MM.1S (cell line): ENCODE data around the gene PCDHGB2.
"Not testable (repeated sequence)": the region's sequence is repeated elsewhere in the genome, so short reads cannot be mapped to it uniquely, and the experiment has no call there.

Experiments used
- DNase-seq: peaks from one replicate; pipeline ENCODE4 v3.0.0-alpha.2; 2015
- H2AFZ ChIP-seq: fragments of 300-600 bp; sonication (generic); 2 replicates; pipeline ENCODE4 v1.6.0; 2016; ENCODE audit warnings: antibody characterized with exemption, low read length
- H3F3A ChIP-seq: fragments of 300-600 bp; sonication (generic); 2 replicates; pipeline ENCODE4 v1.6.1; 2016; ENCODE audit warnings: mild to moderate bottlenecking, antibody characterized with exemption, low read length, moderate library complexity, mixed read lengths; ENCODE audit not compliant: insufficient read depth
- H3K27ac ChIP-seq: fragments of 300-600 bp; sonication (generic); 2 replicates; pipeline ENCODE4 v1.5.1; 2016; ENCODE audit warnings: mild to moderate bottlenecking, low read length
- H3K27me3 ChIP-seq: fragments of 300-600 bp; sonication (generic); replicated peaks from 2 replicates; pipeline ENCODE4 v1.6.0; 2016; ENCODE audit warnings: low read length; ENCODE audit not compliant: insufficient read depth
- H3K36me3 ChIP-seq: fragments of 300-600 bp; sonication (generic); replicated peaks from 2 replicates; pipeline ENCODE4 v1.6.1; 2016; ENCODE audit warnings: mild to moderate bottlenecking, low read length, mixed read lengths; ENCODE audit not compliant: insufficient read depth
- H3K4me1 ChIP-seq: fragments of 300-600 bp; sonication (generic); 2 replicates; pipeline ENCODE4 v1.6.1; 2016; ENCODE audit warnings: low read length, mixed read lengths
- H3K4me2 ChIP-seq: fragments of 300-600 bp; sonication (generic); 2 replicates; pipeline ENCODE4 v1.6.0; 2016; ENCODE audit warnings: low read depth, low read length
- H3K4me3 ChIP-seq: fragments of 300-600 bp; sonication (generic); 2 replicates; pipeline ENCODE4 v1.5.1; 2016; ENCODE audit warnings: low read length, mixed read lengths
- H3K79me2 ChIP-seq: fragments of 300-600 bp; sonication (generic); 2 replicates; pipeline ENCODE4 v1.6.1; 2016; ENCODE audit warnings: mixed run types, low read length, mixed read lengths
- H3K9ac ChIP-seq: fragments of 300-600 bp; sonication (generic); 2 replicates; pipeline ENCODE4 v1.6.1; 2016; ENCODE audit warnings: low read length, mixed read lengths
- H3K9me2 ChIP-seq: fragments of 300-600 bp; sonication (generic); replicated peaks from 2 replicates; pipeline ENCODE4 v1.6.1; 2016; ENCODE audit warnings: mild to moderate bottlenecking, low read length, mixed read lengths; ENCODE audit not compliant: insufficient read depth
- H3K9me3 ChIP-seq: fragments of 300-600 bp; sonication (generic); replicated peaks from 2 replicates; pipeline ENCODE4 v1.6.1; 2016; ENCODE audit warnings: mild to moderate bottlenecking, low read length, mixed read lengths; ENCODE audit not compliant: insufficient read depth
- H4K20me1 ChIP-seq: fragments of 300-600 bp; sonication (generic); 2 replicates; pipeline ENCODE4 v1.6.1; 2016; ENCODE audit warnings: mild to moderate bottlenecking, low read length, moderate library complexity, mixed read lengths; ENCODE audit not compliant: insufficient read depth
- EZH2 ChIP-seq: fragments of 300-600 bp; sonication (generic); optimal IDR thresholded peaks from 2 replicates; pipeline ENCODE3; 2017; ENCODE audit warnings: low read depth, mild to moderate bottlenecking, antibody characterized with exemption, low read length, mixed read lengths
- EZH2phosphoT487 ChIP-seq: fragments of 300-600 bp; sonication (generic); IDR thresholded peaks from 2 replicates; pipeline ENCODE4 v1.6.1; 2018; ENCODE audit warnings: antibody characterized with exemption, low read length
- TF ChIP-seq, protein P1 (sequence below): fragments of 300-600 bp; sonication (generic); IDR thresholded peaks from 2 replicates; pipeline ENCODE4 v1.5.1; 2016; ENCODE audit warnings: antibody characterized with exemption, low read length, mixed read lengths

Gene PCDHGB2

DNA sequence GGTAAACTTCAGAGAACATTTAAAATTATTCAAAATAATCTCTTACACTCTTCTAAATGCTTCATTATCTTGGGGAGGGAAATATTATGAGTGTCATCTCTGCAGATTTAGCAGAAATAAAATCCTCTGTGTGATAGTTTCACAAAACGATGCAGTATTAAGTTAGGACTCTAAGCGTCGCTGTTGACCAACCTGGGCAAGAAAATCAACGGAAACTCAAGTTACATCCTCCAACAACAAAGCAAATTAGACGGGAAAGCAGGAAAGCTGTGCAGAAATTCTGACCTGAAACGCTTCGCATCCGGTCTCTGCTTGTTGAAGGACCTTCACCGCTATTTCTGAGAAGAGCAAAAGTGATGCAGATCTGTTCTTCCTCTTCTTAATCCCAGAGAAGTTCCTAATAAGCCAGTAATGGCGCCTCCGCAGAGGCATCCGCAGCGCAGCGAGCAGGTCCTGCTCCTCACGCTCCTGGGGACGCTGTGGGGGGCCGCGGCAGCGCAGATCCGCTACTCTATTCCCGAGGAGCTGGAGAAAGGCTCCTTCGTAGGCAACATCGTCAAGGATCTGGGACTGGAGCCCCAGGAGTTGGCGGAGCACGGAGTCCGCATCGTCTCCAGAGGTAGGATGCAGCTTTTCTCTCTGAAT, 14.0 kb downstream of the PCDHGB2 start, which contains the start of gene PCDHGA6:
Gene PCDHGA6 (plus strand): TSS at position 219 of the 645 bp plus-strand sequence. CDS start 193 bp downstream, at position 412.
- no peaks in the 10 kb centered on the region for H3K9me3 ChIP-seq
- peak; percentile 51 for DNase-seq
- H4K20me1 ChIP-seq: no peaks in the 10 kb centered on the region
- H3K9me2 ChIP-seq: no peaks in the 10 kb centered on the region
- H3K27ac ChIP-seq: no peak within 1 kb of the TSS
- H3K79me2 ChIP-seq: no peaks in the 10 kb centered on the region
- 0 out of 2 replicates have a peak within 1 kb of the TSS, but pooled peaks have one; percentile 14 for H2AFZ ChIP-seq
- H3K27me3 ChIP-seq: 0 out of 2 replicates have a peak, but pooled peaks cover 3% of the 10 kb centered on the region
- H3K4me1 ChIP-seq: no peaks in the 10 kb centered on the region
- no peak within 1 kb of the TSS for H3K9ac ChIP-seq
- no peak for TF ChIP-seq EZH2phosphoT487
- TF ChIP-seq, protein P1, sequence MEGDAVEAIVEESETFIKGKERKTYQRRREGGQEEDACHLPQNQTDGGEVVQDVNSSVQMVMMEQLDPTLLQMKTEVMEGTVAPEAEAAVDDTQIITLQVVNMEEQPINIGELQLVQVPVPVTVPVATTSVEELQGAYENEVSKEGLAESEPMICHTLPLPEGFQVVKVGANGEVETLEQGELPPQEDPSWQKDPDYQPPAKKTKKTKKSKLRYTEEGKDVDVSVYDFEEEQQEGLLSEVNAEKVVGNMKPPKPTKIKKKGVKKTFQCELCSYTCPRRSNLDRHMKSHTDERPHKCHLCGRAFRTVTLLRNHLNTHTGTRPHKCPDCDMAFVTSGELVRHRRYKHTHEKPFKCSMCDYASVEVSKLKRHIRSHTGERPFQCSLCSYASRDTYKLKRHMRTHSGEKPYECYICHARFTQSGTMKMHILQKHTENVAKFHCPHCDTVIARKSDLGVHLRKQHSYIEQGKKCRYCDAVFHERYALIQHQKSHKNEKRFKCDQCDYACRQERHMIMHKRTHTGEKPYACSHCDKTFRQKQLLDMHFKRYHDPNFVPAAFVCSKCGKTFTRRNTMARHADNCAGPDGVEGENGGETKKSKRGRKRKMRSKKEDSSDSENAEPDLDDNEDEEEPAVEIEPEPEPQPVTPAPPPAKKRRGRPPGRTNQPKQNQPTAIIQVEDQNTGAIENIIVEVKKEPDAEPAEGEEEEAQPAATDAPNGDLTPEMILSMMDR: peak; percentile 68
- H3F3A ChIP-seq: no peaks in the 10 kb centered on the region
- no peak within 1 kb of the TSS for H3K4me3 ChIP-seq
- H3K4me2 ChIP-seq: no peak within 1 kb of the TSS
- no peaks in the 10 kb centered on the region for H3K36me3 ChIP-seq

DNA sequence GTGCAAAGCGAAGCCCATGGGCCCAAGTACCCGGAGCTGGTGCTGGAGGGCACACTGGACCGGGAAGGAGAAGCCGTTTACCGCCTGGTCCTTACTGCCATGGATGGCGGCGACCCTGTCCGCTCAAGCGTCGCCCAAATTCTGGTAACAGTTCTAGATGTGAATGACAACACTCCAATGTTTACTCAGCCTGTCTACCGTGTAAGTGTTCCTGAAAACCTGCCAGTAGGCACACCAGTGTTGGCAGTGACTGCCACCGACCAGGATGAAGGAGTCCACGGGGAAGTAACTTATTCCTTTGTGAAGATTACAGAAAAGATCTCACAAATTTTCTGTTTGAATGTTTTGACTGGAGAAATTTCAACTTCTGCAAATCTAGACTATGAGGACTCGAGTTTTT, 14.8 kb downstream of the PCDHGB2 start:
- no peaks in the 10 kb centered on the region for H3K36me3 ChIP-seq
- no peaks in the 10 kb centered on the region for H3K9me3 ChIP-seq
- no peak overlapping the region for H3K4me3 ChIP-seq
- DNase-seq: no peak
- TF ChIP-seq EZH2 (no peak), EZH2phosphoT487 (no peak)
- TF ChIP-seq, protein P1: no peak
- H4K20me1 ChIP-seq: no peaks in the 10 kb centered on the region
- no peak overlapping the region for H3K9ac ChIP-seq
- no peak overlapping the region for H2AFZ ChIP-seq
- 0 out of 2 replicates have a peak, but pooled peaks cover 3% of the 10 kb centered on the region for H3K27me3 ChIP-seq
- H3K27ac ChIP-seq: no peak overlapping the region
- H3K4me1 ChIP-seq: no peaks in the 10 kb centered on the region
- no peaks in the 10 kb centered on the region for H3F3A ChIP-seq
- no peak overlapping the region for H3K4me2 ChIP-seq
- H3K9me2 ChIP-seq: no peaks in the 10 kb centered on the region
- H3K79me2 ChIP-seq: no peaks in the 10 kb centered on the region

DNA sequence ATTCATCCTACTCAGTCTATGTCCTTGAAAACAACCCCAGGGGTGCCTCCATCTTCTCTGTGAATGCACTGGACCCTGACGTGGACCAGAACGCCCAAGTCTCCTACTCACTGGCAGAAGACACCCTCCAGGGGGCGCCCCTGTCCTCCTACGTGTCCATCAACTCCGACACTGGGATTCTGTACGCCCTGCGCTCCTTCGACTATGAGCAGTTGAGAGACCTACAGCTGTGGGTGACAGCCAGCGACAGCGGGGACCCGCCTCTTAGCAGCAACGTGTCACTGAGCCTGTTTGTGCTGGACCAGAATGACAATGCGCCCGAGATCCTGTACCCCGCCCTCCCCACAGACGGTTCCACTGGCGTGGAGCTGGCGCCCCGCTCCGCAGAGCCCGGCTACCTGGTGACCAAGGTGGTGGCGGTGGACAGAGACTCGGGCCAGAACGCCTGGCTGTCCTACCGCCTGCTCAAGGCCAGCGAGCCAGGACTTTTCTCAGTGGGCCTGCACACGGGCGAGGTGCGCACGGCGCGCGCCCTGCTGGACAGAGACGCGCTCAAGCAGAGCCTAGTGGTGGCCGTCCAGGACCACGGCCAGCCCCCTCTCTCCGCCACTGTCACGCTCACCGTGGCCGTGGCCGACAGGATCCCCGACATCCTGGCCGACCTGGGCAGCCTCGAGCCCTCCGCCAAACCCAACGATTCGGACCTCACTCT, 15.8 kb downstream of the PCDHGB2 start:
- not testable (repeated sequence) for H3K79me2 ChIP-seq, H3F3A ChIP-seq, H2AFZ ChIP-seq, H3K27me3 ChIP-seq, H3K36me3 ChIP-seq, H3K27ac ChIP-seq, H4K20me1 ChIP-seq, H3K9me3 ChIP-seq, H3K9me2 ChIP-seq, DNase-seq, H3K4me1 ChIP-seq, H3K4me2 ChIP-seq, H3K4me3 ChIP-seq, H3K9ac ChIP-seq
